ENCODE data around the gene BICDL2. TPM values are rescaled to one million over a fixed set of nuclear protein-coding genes. Genes with fewer than 3 reads are reported as not detected.

BICDL2 gene
- total and polyA plus RNA-seq, 2 donors (not counting 3 experiments of a cell fraction or from before 2014, with no cell fraction given) = not detected

GRCh38 chr16:2996298-2996697 is 40.4 kb downstream of the BICDL2 start:
- TF ChIP-seq EZH2 (IDR thresholded peaks at IDR 0.05; ENCODE audit: borderline replicate concordance, low read depth, low read length, severe bottlenecking) (no peak), MAX (IDR thresholded peaks at IDR 0.05; ENCODE audit: insufficient read depth, insufficient read length) (no peak), JUN (IDR thresholded peaks at IDR 0.05; ENCODE audit: borderline replicate concordance, insufficient read depth, insufficient read length, low read depth) (no peak), GATA2 (IDR thresholded peaks at IDR 0.05; ENCODE audit: insufficient read depth, insufficient read length, low read depth, low read length) (no peak), CTCF (IDR thresholded peaks at IDR 0.05; ENCODE audit: extremely low read depth in 1 of 2, insufficient read depth in 1 of 2, low read depth in 1 of 2, low read length in 2 of 2) (no peak), FOS (IDR thresholded peaks at IDR 0.05; ENCODE audit: borderline replicate concordance, insufficient read depth, low read length) (no peak), POLR2A (IDR thresholded peaks at IDR 0.05; ENCODE audit: low read depth, low read length) (no peak), MYC (IDR thresholded peaks at IDR 0.05; ENCODE audit: low read depth, low read length) (no peak), POLR2AphosphoS5 (IDR thresholded peaks at IDR 0.05; ENCODE audit: insufficient read depth, low read depth, low read length) (no peak)
- H3K9me1 ChIP-seq (replicated peaks; ENCODE audit: control insufficient read depth, extremely low read depth, insufficient read depth, low read length) = no peaks in the 10 kb centered on the region
- FAIRE-seq = no peak
- H3K4me2 ChIP-seq (ENCODE audit: insufficient read depth, low read length) = no peak overlapping the region
- no peak overlapping the region for H3K4me3 ChIP-seq (replicated peaks in 1 of 3; ENCODE audit: insufficient read depth in 1 of 3, low read depth in 1 of 3, low read length in 3 of 3)
- no peak for DNase-seq (ENCODE audit: low read depth, low spot score)
- CTCF ChIA-PET = interaction anchor here (1.2 kb wide), 1 partner anchor 35 kb away, joined by 3 read pairs; no protein-coding TSS in a partner anchor
- no peak overlapping the region for H3K27ac ChIP-seq (ENCODE audit: insufficient read depth, low read depth, low read length)
- no peaks in the 10 kb centered on the region for H3K27me3 ChIP-seq (ENCODE audit: control insufficient read depth in 2 of 2, insufficient read depth in 2 of 2, low read length in 2 of 2)
- no peak overlapping the region for H3K9ac ChIP-seq (replicated peaks; ENCODE audit: extremely low read depth, insufficient read depth, low read length)
- H3K9me3 ChIP-seq (replicated peaks; ENCODE audit: control insufficient read depth, insufficient read depth, low read length) = no peaks in the 10 kb centered on the region
- dilution Hi-C loops (cut with MboI; ENCODE audit: extremely low pct_ligation_motif_present, low sequenced_read_pairs) = no loop called here
- no peaks in the 10 kb centered on the region for H4K20me1 ChIP-seq (replicated peaks; ENCODE audit: control insufficient read depth, extremely low read depth, insufficient read depth, low read length)
- no peaks in the 10 kb centered on the region for H3K4me1 ChIP-seq (ENCODE audit: control insufficient read depth, extremely low read depth, insufficient read depth, low read length)
- no TSS peak for BruUV-seq (replicated peaks)
- POLR2A ChIA-PET = no interaction called here
- H2AFZ ChIP-seq (ENCODE audit: low read depth, low read length) = no peak overlapping the region
- intact Hi-C loops (cut with micrococcal nuclease) = no loop called here
- no peaks in the 10 kb centered on the region for H3K79me2 ChIP-seq (ENCODE audit: control insufficient read depth, insufficient read depth, low read length)
- no peaks in the 10 kb centered on the region for H3K36me3 ChIP-seq (ENCODE audit: control insufficient read depth in 2 of 2, extremely low read depth in 1 of 2, insufficient read depth in 2 of 2, low read length in 2 of 2)
